Measurements from ENCODE around the gene RLF.

The RLF gene, protein sequence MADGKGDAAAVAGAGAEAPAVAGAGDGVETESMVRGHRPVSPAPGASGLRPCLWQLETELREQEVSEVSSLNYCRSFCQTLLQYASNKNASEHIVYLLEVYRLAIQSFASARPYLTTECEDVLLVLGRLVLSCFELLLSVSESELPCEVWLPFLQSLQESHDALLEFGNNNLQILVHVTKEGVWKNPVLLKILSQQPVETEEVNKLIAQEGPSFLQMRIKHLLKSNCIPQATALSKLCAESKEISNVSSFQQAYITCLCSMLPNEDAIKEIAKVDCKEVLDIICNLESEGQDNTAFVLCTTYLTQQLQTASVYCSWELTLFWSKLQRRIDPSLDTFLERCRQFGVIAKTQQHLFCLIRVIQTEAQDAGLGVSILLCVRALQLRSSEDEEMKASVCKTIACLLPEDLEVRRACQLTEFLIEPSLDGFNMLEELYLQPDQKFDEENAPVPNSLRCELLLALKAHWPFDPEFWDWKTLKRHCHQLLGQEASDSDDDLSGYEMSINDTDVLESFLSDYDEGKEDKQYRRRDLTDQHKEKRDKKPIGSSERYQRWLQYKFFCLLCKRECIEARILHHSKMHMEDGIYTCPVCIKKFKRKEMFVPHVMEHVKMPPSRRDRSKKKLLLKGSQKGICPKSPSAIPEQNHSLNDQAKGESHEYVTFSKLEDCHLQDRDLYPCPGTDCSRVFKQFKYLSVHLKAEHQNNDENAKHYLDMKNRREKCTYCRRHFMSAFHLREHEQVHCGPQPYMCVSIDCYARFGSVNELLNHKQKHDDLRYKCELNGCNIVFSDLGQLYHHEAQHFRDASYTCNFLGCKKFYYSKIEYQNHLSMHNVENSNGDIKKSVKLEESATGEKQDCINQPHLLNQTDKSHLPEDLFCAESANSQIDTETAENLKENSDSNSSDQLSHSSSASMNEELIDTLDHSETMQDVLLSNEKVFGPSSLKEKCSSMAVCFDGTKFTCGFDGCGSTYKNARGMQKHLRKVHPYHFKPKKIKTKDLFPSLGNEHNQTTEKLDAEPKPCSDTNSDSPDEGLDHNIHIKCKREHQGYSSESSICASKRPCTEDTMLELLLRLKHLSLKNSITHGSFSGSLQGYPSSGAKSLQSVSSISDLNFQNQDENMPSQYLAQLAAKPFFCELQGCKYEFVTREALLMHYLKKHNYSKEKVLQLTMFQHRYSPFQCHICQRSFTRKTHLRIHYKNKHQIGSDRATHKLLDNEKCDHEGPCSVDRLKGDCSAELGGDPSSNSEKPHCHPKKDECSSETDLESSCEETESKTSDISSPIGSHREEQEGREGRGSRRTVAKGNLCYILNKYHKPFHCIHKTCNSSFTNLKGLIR (N-terminal part only)

DNA sequence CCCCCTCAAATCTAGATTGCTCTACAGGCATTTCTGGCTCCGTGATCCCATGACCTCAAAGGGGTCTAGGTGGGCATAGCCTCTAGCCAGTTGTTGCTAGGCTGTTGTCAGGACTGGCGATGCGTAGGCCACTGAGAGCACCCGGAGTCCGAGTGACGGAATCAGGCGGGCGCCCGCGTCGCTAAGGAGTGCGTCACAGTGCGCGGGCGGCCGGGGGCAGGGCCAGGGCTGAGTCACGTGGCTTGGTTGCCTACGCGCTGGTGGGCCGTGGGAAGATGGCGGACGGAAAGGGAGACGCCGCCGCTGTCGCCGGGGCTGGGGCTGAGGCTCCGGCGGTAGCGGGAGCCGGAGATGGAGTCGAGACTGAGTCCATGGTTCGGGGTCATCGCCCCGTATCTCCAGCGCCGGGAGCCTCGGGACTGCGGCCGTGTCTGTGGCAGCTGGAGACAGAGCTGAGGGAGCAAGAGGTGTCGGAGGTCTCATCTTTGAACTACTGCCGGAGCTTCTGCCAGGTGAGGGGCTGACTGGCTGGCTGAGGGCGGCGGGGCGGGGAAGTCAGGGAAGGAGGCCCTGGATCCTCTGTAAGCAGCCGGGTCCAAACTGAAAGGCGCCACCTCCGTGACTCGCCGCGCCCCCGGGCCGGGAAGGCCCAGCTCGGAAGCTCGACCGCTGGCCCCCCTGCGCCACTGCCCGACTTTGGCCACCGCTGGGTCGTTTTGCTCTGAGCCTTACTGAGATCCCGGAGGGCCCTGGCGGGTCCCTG, at the start of gene RLF:
Gene RLF (plus strand): TSS at position 263 of the 763 bp plus-strand sequence. CDS start 13 bp downstream, at position 276.
- DNase-seq = peak; percentile 91

DNA sequence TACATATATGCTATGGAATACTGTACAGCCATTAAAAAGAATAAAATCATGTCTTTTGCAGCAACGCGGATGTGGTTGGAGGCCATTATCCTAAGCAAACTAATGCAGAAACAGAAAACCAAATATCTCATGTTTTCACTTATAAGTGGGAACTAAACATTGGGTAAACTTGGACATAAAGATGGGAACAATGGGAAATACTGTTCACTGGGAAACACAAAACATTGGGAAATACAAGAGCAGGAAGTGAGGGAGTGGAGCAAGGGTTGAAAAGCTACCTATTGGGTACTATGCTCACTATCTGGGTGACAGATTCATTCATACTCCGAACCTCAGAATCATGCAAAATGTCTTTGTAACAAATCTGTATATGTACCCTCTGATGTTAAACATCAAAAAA, 46.8 kb upstream of the RLF start:
- DNase-seq = no peak

DNA sequence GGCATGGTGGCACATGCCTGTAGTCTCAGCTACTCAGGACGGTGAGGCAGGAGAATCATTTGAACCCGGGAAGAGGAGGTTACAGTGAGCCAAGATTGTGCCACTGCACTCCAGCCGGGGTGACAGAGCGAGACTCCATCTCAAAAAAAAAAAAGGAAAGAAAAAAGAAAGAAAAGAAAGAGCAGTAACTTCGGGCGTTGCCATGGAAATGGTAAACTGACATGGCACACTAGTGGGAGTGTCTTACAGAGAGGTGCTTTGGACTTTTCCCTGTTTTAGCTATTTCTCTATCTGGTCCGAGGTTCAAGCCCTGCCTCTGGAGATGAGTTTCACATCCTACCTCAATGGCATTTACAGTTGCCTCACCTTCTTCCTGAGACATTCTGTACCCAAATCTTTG, 41.1 kb upstream of the RLF start:
- DNase-seq = no peak

DNA sequence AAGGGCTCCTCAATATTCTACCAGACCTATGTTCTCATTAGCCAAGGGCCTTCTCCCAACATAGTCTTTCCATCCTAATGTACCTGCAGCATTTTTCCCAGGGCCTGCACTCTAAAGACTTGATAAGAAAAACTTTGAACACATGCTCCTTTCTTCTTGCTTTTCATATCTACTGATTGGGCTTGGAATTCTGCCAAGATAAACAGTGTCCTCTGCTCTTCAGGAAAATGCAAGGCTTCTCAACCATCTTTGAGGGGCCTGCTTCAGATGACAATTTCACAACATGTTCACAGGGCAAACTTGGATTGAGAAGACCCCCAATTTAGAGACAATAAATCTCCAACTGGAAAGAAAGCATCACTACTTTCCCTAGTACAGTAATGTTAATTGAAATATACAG, 38.3 kb upstream of the RLF start:
- DNase-seq = no peak

DNA sequence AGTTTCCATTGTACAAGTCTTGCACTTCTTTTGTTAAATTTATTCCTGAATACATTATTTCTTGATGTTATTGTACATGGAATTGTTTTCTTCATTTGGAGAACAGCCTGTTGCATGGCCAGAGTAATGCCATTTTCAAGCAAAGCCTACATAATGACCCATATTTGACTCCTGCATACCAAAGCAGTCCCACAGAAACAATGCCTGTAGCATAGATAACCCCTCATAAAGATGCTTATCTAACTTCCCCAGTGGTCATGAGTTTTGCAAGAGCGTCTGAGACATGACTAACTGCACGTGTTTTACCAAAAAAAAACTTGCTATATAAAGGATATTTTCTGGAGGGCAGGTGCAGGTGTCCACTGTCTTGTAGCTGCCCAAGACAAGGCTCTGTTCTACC, 30.3 kb upstream of the RLF start:
- no peak for DNase-seq

DNA sequence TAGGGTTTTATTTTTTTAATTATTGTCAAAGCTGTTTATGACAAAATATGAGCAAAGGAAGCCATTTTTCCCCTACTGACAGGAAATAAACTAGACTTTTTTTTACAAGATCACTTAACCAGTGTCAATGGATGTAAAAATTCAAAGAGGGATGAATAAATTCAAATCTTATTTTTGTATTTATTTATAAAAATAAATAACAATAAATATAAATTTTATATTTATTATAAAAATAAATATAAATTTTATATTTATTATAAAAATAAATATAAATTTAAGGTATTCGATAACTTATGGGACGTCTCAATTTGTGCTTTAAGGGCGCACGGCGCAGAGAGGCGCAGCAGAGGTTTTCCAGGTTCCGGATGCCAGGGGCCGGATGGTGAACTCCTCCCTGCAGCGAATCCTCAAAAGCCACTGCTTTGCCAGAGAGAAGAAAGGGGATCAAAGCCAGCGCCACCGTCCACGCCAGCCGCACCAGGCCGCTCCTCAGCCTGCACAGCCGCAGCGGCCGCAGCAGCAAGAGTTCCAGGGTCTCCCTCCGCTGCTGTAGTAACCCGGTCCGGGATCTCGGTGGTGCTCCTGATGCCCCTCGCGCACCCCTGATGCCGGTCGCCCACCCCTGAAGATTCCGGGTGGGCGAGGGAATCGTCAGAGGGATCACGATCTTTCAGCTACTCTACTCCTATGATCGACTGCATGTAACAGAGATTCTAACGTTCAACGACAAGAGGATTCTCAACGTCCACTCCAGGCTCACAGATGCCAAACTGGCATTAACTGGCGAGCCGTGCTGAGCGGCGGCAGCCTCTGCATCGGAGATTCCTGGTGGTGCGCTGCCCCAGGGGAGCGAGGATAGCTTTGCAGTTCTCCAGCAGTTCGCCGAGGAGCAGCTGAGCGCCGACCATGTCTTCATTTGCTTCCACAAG, 28.5 kb upstream of the RLF start:
- DNase-seq = no peak

DNA sequence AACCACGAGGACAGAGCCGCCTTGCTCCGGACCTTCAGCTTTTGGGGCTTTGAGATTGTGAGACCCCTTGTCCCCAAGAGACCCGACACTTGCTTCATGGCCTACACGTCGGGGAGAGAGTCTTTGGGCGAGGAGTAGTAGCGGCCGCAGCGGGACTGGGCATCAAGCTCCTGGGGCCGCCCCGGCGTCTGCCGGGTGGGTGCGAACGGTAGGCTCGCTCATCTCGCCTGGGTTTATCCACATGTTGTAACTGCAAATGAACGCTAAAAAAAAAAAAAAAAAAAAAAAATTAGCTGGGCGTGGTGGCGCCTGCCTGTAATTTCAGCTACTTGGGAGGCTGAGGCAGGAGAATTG, 27.9 kb upstream of the RLF start:
- DNase-seq = no peak

DNA sequence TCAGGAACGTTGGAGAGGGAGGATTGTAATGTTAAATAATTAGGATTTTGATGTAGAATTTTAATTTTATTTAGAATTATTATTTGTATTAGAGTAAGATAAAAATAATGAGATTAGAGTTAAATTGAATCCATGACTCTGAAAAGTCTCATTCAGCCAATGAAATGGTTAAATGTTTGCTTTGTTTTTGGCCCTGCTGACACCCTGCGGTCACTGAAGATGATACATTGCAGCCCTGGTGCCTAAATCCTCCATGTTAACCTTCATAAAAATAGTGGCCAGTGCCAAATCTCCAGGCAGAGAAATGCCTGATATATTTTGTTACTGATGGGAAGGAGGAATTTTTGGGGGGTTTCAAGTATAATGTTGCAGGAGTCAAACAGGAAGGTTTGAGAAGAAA, 27.3 kb upstream of the RLF start:
- no peak for DNase-seq

DNA sequence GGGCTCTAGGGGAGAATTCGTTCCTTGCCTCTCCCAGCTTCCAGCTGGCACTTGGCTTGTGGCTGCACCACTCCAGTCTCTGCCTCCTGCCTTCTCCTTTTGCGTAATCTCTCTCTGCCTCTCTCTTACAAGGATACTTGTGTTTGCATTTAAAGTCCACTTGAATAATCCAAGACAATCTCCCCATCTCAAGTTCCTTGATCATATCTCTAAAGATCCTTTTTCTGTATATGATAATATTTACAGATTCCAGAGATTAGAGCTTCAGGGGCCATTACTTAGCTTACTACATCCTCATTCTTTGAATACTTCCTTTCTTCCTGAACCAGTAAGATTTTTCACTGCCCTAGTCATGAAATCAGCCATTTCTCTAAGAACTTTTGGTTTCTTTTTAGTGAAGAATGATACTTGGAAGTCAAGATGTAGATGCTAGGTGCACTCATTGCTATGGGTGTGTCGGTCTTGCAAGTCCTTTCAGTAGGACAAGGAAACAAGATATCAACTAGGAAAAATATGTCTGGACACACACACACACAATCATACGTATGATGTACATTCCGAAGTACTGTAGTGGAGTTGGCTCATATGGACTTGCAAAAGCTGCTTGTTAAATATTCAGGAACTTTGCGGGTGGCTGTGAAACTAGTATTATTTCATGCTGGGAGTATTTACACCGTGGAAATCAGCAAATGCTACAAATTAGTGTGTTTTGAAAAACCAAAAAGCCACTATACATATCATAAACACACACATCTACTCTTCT, 20.8 kb upstream of the RLF start:
- no peak for DNase-seq

DNA sequence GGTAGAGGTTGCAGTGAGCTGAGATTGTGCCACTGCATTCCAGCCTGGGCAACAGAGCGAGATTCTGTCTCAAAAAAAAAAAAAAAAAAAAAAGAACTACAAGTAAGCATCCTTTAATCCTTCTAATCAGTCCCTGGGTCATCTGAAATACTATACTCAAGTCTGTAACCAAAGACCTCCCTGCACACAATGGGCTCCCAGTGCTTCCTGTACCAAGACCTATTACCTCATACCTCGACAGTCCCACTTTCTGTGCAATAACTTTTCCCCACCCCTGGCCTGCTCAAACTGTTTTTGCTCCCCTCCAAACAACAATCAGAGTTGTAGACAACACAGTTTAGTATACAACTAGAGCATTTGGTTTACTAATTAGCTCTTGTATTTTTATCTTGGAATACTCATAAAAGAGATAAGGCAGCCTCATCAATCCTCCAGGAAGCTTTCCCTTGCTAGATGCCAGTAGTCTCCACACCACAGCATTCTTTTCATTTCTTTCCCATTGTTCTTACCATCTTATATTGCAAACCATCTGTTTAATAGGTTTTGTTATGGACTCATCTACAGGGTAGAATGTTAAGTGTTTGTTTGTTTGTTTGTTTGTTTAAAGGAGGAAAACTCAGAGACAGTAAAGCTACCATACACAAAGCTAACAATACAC, 19.2 kb upstream of the RLF start:
- DNase-seq = no peak

DNA sequence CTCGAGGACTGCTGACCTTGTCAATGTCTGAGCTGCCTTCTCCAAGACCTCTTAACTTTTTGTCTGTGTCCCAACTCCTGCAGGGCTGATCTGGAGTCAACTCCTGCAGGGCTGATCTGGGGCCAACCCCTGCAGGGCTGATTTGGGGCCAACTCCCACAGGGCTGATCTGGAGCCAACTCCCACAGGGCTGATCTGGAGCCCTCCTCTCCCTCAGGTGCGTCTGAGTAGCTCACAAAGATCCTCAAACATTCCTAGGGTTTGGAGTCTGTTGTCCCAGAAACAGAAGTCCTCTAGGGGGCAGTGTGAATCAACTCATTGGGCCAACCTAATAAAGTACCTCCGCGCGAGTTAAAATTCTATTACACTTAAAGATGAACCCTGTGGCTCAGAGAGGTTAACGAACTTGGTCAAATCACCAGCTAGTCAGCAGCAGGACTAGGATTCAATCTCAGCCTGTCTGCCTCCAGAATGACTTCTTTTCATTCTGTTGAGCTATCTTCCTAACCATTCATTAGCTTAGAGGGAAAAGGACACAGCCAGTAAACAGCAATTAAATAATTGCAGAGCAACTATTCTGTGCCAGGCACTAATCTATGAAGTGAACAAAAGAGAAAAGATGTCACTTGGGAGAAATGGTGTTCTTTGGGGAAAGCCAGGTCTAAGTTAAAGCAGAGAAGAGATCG, 17.2 kb upstream of the RLF start:
- DNase-seq = peak; percentile 82

DNA sequence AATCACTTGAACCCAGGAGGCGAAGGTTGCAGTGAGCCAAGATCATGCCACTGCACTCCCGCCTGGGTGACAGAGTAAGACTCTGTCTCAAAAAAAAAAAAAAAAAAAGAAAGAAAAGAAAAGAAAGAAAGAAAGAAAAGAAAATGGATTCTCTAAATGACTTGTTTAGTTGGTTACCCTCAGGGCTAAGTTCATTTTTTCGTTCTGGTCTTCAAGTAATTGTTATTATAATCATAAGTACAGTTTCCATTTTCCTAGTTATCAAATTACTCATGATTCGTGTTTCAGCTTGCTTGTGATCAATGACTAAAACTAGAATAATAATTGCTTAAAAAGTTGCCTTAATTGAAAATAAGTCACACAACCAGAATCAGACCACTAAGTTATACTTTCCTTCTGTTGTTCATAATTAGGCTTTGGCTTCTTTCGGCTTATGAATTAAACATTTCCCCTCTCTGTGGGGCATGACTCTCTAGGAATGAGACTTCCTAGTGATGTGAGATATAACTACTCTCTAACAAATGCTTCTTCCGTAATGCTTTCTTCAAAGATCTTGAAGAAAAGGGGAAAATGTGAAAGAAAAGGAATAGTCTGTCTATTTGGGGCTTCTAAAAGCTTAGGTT, 9.6 kb upstream of the RLF start:
- DNase-seq = no peak

DNA sequence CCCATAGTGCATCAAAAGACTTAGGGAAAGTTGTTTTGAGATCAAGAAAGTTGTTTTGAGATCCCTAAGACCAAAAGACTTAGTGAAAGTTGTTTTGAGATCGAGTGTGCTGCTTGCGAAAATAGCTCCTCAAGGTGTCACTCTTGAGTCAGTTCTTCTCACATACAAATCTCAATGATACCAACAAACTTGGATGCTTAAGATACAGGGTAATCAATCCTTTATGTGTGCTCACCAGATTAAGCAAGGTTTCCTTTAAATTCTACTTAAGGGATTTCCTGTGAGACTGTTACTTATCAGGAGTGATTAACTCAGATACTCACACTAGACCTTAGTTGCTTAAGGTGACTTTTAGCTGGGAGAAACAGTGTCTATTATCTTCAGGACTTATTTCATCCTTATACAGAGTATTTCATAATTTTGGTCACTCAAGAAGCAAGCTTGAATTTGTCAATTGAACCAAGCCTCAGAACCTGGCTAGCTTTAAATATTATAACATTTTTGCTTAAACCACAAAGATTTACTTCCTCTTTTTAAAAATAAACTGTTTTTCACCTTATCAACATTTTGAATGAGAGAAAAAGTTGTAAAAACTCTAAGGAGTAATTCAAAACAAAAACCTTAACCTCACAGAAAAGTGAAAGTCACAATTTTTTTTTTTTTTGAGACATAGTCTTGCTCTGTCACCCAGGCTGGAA, 8.0 kb upstream of the RLF start:
- peak; percentile 25 for DNase-seq

DNA sequence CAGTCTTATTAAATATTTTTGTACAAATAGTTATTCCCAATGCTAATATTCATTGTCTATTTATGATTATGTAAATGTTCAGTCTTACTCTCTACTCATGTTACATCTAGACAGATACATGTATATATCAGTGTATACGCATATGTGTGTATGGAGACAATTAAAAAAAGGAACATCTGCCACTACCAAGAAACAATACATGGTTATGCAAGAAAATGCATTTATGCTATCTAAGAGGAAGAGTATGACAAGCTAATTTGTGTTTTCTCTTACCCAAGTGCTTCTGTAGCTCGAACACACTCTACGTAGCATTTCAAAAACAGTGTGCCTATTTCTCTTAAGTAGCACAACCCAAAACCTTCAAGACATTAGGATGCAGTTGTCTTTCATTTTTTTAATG, 6.1 kb upstream of the RLF start:
- DNase-seq = no peak

DNA sequence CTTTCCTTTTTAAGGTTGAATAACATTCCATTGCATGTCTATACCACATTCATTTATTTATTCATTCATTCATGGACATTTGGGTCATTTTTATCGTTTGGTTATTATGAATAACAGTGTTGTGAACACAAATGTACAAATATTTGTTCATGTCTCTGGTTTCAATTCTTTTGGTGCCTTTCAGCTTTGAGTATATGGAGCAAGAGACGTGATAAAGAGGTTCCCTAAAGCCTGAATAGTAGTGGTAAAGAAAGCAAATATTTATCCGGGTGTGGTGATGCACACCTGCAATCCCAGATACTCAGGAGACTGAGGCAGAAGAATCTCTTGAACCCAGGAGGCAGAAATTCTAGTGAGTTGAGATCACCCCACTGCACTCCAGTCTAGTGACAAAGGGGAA, 5.3 kb upstream of the RLF start:
- no peak for DNase-seq

DNA sequence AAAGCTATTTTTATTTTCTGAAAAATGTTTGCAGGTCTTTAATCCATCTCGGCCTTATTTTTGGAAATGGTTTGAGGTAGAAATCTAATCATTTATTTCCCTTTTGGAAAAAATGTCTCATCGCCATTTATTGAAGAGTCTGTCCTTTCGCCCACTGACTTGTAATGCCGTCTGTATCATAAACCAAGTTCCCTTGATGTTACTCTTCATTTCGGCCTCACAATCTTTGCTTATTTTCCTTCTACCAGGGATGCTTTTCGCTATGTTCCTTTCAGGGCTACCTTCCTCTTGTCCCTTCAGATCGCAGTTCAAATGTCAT, 422 bp upstream of the RLF start:
- no peak for DNase-seq

DNA sequence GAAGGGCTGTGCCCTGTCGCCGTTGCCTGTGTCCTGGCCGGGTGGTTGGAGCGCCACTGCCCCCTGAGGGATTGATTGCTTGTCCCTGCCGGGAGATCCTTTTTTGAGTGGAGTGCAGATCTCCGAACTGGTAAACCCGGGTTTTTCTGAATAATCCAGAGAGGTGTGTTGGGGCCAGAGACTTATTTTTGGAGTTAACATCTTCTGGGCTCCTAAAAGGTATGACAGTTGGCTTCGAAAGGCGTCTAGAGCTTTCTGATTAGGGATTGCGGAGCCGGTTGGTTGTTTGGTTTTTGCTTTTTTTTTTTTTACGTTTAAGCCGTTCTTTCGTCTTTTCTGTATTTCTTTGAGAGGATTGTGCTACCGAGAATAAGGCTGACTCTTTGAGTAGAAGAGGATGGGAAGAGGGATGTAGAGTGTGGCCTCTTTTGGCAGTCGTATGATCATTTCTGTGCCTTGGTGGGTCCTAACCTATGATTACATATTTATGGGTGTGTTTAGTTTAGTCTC, 756 bp downstream of the RLF start:
- DNase-seq = no peak

DNA sequence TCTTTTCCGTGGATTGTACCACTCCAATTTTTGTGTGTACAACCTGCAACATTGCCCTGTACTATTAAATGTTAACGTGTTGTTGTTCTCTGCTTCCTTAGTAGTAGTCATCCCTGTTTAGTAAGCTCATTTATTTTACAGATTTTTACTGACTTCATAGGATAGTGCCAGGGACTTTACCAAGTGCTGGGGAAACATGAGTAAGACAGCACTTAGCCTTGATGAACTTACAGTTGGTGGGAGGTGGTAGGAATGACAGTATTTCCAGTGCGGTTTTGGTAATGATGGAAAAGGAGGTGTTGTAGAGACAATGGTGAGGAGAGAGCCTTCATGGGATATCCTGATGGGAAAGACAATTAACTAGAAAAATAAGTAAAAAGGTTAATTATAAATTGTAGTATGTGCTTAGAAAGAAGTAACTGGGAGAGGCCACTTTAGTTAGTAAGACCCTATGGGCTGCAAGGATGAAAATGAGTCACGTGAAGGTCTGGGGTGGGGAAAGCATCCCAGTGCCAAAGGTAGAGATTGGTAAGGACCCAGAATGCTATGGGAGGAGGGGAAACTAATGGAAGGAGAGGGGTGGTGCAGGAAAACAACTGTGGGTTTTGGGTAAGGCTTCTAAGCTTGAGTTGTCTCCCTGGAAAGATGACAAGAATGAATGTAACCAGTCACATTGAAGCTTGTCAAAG, 1.7 kb downstream of the RLF start:
- no peak for DNase-seq
